HFFc6 (cell line): ENCODE measurements around the gene ADORA1. TPM values are rescaled to one million over a fixed set of nuclear protein-coding genes. Genes with fewer than 3 reads are reported as not detected.

Source experiments
- DNase-seq: peaks from one replicate; pipeline ENCODE4 v3.0.0-alpha.2; 2018
- H3K27ac Mint-ChIP-seq: 2 replicates; pipeline ENCODE4 v1.8.0; 2020; ENCODE audit warnings: mild to moderate bottlenecking, mixed read lengths
- H3K27me3 Mint-ChIP-seq: 2 replicates; pipeline ENCODE4 v1.8.0; 2021; ENCODE audit warnings: mild to moderate bottlenecking, moderate library complexity, mixed read lengths; ENCODE audit not compliant: insufficient read depth
- H3K36me3 Mint-ChIP-seq: 2 replicates; pipeline ENCODE4 v1.8.0; 2021; ENCODE audit warnings: low read depth, mixed read lengths
- H3K4me1 Mint-ChIP-seq: 2 replicates; pipeline ENCODE4 v1.8.0; 2020; ENCODE audit warnings: low read depth, mixed read lengths
- H3K4me3 Mint-ChIP-seq: 2 replicates; pipeline ENCODE4 v1.8.0; 2020; ENCODE audit warnings: mild to moderate bottlenecking, moderate library complexity, mixed read lengths
- H3K9me3 Mint-ChIP-seq: 2 replicates; pipeline ENCODE4 v1.8.0; 2020; ENCODE audit warnings: mild to moderate bottlenecking, mixed read lengths
- CTCF ChIP-seq: fragments of 200-600 bp; sonication (generic); IDR thresholded peaks from 2 replicates; pipeline ENCODE4 v1.5.0; 2021; ENCODE audit warnings: antibody characterized with exemption, mild to moderate bottlenecking
- total RNA-seq, 6 experiments: library from RNA; stranded (reverse); fragmentation: NEBNext Ultra II Directional; extraction: Animal tissue kit (Norgen Biotek cat#: 25700); gene quantifications; 2 replicates in 1 of 6; 3 replicates in 5 of 6; pipeline ENCODE4 v1.2.3, GENCODE V29; 2021

The ADORA1 gene
- total RNA-seq, 6 experiments from 2014 or later = 0.25 to 5.5 (median 0.53) TPM

- TF ChIP-seq CTCF = no peak
- Mint-ChIP-seq H3K4me3 (no peak overlapping the region), H3K27me3 (peaks cover 2% of the 10 kb centered on the region; the same call in 1 of the 2 replicates), H3K4me1 (peaks cover 10% of the 10 kb centered on the region; the same call in 1 of the 2 replicates), H3K27ac (no peak overlapping the region), H3K36me3 (no peaks in the 10 kb centered on the region), H3K9me3 (no peaks in the 10 kb centered on the region)
- no peak for DNase-seq
Measured at GRCh38 chr1:203143641-203144040, 16.1 kb downstream of the ADORA1 start.

GRCh38 chr1:203144661-203145060 is 17.1 kb downstream of the ADORA1 start:
- DNase-seq = no peak
- Mint-ChIP-seq H3K4me3 (no peak overlapping the region), H3K27me3 (peaks cover 2% of the 10 kb centered on the region; the same call in 1 of the 2 replicates), H3K4me1 (peaks cover 10% of the 10 kb centered on the region; the same call in 1 of the 2 replicates), H3K27ac (no peak overlapping the region), H3K36me3 (no peaks in the 10 kb centered on the region), H3K9me3 (no peaks in the 10 kb centered on the region)
- no peak for TF ChIP-seq CTCF

- peaks cover 16% of the 10 kb centered on the region; the same call in 1 of the 2 replicates for H3K4me1 Mint-ChIP-seq
- DNase-seq = no peak
- no peaks in the 10 kb centered on the region for H3K36me3 Mint-ChIP-seq
- H3K9me3 Mint-ChIP-seq = no peaks in the 10 kb centered on the region
- H3K4me3 Mint-ChIP-seq = no peak overlapping the region
- TF ChIP-seq CTCF = no peak
- no peak overlapping the region for H3K27ac Mint-ChIP-seq
- H3K27me3 Mint-ChIP-seq = peaks cover 6% of the 10 kb centered on the region
Measured at GRCh38 chr1:203145321-203146041, 18.0 kb downstream of the ADORA1 start.

- Mint-ChIP-seq H3K27me3 (peaks cover 6% of the 10 kb centered on the region), H3K4me1 (peaks cover 21% of the 10 kb centered on the region; the same call in 1 of the 2 replicates), H3K4me3 (no peak overlapping the region), H3K9me3 (no peaks in the 10 kb centered on the region), H3K36me3 (no peaks in the 10 kb centered on the region), H3K27ac (no peak overlapping the region)
- DNase-seq = no peak
- TF ChIP-seq CTCF = no peak
Measured at GRCh38 chr1:203146042-203146369, 18.5 kb downstream of the ADORA1 start.

GRCh38 chr1:203146537-203146936 is 19.0 kb downstream of the ADORA1 start:
- no peak for TF ChIP-seq CTCF
- Mint-ChIP-seq H3K9me3 (no peaks in the 10 kb centered on the region), H3K27ac (no peak overlapping the region), H3K4me1 (peaks cover 26% of the 10 kb centered on the region; the same call in 1 of the 2 replicates), H3K36me3 (no peaks in the 10 kb centered on the region), H3K4me3 (no peak overlapping the region), H3K27me3 (peaks cover 6% of the 10 kb centered on the region)
- no peak for DNase-seq
